T-helper 1 cell treated with Interleukin-12 subunit alpha and Interleukin-12 subunit beta and Interleukin-4 antibody, amounts not matched to agents 30 ng/mL and 1 ng/mL, for 36 hours (primary cell): ENCODE data around the gene KIAA1671. TPM values are rescaled to one million over a fixed set of nuclear protein-coding genes. Genes with fewer than 3 reads are reported as not detected.
"Not testable (repeated sequence)": the region's sequence is repeated elsewhere in the genome, so short reads cannot be mapped to it uniquely, and the experiment has no call there.

Source experiments
- intact Hi-C: fragments of 100-400 bp; cut with micrococcal nuclease; formaldehyde crosslinking; loops from one replicate; pipeline ENCODE4 v1.15.1; 2024
- total RNA-seq: library from RNA; stranded (reverse); gene quantifications from 2 replicates; pipeline ENCODE4 v1.2.3, GENCODE V29; 2022

KIAA1671 gene
- total RNA-seq, 1 donor from 2014 or later: 22.9 TPM

DNA sequence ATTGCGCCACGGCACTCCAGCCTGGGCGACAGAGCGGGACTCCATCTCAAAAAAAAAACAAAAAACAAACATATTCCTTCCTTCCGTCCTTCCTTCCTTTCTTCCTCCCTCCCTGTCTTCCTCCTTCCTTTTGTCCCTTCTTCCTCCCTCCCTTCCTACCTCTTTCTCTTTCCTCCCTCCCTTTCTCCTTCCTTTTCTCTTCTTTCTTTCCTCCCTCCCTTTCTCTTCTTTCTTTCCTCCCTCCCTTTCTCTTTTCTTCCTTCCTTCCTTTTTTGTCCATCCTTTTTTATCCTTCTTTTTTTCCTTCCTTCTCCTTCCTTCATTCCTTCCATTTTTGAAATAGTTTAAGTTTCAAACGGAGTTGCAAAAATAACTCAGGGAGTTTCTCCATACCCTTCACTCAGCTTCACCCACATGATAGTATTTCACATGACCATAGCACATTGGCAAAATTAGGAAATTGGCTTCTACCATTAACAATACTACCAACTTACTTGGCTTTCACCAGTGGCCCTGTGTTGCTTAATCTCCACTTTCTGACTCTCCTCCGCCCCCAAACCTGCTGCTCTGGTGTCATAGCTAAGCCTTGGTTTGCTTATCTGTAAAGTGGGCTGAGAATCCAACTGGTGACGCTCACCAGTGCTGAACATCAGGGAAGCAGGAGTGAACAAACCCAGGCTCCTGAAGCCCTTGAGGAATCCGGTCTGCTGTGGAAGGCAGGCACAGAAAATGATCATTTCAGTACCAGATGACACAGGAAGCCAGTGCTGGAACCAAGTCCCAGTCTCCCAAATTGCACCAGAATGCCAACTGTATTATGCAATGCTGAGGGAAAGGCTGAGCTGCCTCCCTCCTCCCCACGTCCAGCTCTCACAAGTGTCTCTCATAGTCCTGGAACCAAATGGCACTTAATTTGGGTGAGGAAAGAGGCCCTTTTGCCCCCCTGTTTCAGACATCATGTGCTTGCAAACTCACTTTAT lies 229.9 kb downstream of the KIAA1671 start:
- intact Hi-C loops: no loop called here

DNA sequence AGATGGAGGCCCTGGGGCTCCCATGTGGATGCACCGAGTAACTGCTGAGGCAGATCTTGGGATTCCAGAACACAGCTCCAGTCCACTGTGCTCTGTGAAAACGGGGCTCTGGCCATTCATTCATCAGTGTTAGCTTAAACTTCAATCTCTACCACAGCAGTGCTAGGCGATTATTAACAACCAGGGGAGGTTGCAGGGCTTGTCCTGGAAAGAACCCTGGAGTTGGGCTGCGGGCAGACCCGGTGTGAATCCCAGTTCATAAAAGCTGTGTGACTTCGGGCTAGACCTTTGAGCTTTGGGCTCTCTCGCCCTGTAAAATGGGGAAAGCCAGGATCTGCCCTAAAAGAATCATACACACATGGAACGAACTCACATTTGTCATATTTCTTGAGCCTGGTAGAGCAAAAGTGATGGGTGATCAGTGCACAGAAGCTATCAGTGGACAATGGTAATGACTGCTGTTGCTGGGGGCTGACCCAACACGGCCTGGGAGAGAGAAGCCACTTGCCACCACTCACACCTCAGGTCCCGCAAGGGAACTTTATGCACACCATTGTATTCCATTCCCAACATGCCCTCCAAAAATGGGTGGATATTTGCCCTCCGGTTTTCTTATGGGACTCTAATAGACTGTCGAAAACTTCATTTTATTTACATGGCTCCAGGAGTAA lies 231.6 kb downstream of the KIAA1671 start:
- intact Hi-C loops: no loop called here

DNA sequence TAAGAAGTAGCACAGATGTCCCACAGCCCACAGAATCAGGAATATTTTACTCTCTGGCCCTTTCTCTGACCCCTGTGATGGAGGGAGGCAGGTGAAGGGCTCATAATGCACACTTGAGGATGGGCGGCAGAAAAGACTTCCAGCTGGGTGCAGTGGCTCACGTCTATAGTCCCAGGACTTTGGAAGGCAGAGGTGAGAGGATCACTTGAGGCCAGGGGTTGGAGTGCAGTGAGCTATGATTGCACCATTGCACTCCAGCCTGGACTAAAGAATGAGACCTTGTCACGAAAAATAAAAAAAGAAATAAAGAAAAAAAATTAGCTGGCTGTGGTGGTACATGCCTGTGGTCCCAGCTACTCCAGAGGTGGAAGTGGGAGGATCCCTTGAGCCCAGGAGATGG lies 233.6 kb downstream of the KIAA1671 start:
- intact Hi-C loops: no loop called here

- intact Hi-C loops: no loop called here
Measured at GRCh38 chr22:25187469-25187868, 235.0 kb downstream of the KIAA1671 start.

GRCh38 chr22:25192406-25192805 lies 239.9 kb downstream of the KIAA1671 start:
- intact Hi-C loops: no loop called here

DNA sequence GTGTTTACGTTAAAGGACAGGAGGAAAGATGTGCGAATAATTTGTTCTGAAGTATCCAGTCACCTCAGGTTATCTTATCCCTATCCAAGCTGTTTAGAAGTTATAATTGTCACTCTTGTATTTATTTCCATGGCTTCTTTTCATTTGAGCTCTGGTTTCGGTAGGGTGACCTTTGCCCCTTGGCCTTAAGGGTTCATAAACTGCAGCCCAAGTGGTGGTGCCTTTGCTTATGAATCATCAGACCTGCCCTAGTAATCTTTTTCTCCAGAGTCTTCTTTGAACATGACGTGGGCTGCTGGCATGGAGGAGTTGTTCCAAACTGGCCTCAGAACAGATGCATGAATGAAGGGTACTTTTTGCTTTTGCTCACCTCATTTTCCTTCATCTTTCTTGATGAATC lies 240.6 kb downstream of the KIAA1671 start:
- intact Hi-C loops: no loop called here

GRCh38 chr22:25193548-25193947 lies 241.0 kb downstream of the KIAA1671 start:
- intact Hi-C loops: no loop called here

DNA sequence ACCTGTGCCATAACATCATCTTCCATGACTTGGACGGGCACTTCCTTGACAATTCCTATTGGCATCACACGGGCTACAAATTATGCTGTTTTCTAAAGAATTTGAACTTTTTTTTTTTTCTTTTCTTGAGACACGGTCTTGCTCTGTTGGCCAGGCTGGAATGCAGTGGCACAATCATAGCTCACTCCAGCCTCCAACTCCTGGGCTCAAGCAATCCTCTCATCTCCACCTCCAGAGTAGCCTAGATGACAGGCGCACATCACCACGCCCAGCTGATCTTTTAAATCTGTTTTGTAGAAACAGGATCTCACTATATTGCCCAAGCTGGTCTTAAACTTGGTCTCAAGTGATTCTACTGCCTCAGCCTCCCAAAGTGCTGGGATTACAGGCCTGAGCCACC lies 243.8 kb downstream of the KIAA1671 start:
- intact Hi-C loops: no loop called here

DNA sequence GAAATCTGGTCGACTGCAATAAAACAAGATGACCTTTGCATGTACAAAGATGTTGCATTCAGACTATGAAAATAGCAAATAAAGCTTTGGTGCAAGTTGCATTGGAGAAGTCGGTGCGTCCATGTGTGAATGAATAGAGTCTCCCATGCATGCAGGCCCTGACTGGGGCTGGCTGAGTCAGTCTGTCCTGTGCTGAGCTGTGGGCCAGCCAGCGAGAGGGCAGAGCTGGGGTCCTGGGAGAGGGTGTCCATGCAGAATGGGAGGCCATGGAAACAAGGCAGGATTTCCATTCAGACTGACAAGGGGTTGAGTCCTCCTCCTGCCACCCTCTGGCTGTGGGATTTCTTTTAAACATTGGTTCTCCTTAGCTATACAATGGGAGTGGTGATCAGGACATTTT lies 244.8 kb downstream of the KIAA1671 start:
- intact Hi-C loops: no loop called here

GRCh38 chr22:25199731-25200520 lies 247.4 kb downstream of the KIAA1671 start, which contains the start of gene CRYBB3:
Gene CRYBB3, plus strand, starts transcription at chr22:25199858. Its CDS starts 1,539 bp downstream, at chr22:25201397.
- intact Hi-C loops: no loop called here

DNA sequence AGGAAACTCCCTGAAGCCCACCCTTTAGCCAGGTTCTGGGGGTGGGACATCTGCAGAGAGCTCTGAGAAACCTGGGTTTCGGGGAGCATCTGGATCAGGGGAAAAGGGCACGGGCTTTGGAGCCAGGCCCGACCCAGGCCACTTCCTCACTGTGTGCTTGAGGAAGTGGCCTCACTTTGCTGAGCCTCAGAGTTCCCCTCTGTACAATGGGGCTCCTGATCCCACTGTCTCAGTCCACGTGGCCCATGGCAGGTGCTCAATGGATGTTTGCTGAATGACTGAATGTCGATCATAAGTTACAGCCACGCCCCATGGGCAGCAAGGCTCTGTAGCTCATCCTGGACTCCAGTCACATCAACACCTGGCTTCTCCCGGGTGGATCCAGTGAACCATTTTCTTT lies 248.5 kb downstream of the KIAA1671 start:
- intact Hi-C loops: no loop called here

GRCh38 chr22:25201557-25202273 lies 249.2 kb downstream of the KIAA1671 start:
- intact Hi-C loops: loop anchor here (1.0 kb wide), 2 partner anchors 120 to 132 kb away; no protein-coding TSS in a partner anchor

DNA sequence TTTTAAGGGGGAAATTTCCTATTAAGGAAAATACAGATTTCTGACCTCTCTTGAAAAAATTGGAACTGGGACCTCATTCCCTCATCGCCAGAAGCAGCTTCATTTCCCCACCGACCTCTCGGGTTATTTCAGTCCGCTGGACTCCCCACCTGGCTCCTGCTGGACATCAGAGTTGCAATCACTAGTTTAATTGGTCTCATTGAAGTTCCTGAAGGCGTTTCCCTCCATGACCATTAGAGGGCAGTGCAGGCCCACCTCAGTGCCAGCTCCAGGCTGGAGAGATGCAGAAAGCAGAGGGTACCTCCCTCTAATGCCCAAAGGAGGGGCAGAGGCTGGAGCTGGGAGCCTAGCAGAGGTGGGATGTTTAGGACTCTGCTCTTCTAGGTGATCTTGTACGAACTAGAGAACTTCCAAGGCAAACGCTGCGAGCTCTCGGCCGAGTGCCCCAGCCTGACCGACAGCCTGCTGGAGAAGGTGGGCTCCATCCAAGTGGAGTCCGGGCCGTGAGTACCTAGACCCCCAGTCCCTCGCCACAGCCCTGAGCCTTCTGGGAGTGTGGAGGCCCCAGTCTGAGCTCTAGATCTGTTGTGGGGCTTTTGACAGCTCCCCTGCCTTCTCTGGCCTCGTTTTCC lies 249.9 kb downstream of the KIAA1671 start:
- intact Hi-C loops: loop anchor here (1.0 kb wide), 2 partner anchors 121 to 131 kb away; no protein-coding TSS in a partner anchor

- intact Hi-C loops: no loop called here
Measured at GRCh38 chr22:25203082-25203481, 250.6 kb downstream of the KIAA1671 start.

DNA sequence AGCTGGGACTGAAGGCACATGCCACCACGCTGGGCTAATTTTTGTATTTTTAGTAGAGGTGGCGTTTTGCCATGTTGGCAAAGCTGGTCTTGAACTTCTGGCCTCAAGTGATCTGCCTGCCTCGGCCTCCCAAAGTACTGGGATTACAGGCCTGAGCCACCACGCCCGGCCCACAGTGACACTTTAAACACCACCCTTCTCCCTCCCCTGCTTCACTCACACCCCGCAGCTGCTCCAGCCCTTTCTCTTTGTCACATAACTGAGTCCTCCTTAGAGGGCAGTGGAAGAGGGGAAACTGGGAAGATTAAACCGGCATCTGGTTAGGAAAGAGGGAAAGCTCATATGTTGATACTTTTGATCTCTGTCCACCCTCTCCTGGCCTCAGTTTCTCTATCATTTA lies 252.0 kb downstream of the KIAA1671 start:
- intact Hi-C loops: not testable (repeated sequence)

- intact Hi-C loops: no loop called here
Measured at GRCh38 chr22:25205847-25206246, 253.3 kb downstream of the KIAA1671 start.

DNA sequence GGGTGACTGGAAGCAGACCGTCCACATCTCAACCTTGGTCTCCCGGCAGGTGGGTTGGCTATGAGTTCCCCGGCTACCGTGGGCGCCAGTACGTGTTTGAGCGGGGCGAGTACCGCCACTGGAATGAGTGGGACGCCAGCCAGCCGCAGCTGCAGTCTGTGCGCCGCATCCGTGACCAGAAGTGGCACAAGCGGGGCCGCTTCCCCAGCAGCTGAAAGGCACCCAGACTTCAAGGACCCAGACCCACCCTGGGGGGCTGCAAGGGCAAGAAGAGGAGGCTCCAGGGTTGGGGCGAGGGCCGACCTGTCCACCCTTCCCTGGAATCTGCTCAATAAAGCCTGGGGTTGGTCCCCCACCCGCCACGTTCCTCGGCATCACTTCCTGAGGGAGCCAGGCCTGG lies 254.5 kb downstream of the KIAA1671 start:
- intact Hi-C loops: no loop called here

GRCh38 chr22:25207553-25208157 lies 255.1 kb downstream of the KIAA1671 start:
- intact Hi-C loops: no loop called here

DNA sequence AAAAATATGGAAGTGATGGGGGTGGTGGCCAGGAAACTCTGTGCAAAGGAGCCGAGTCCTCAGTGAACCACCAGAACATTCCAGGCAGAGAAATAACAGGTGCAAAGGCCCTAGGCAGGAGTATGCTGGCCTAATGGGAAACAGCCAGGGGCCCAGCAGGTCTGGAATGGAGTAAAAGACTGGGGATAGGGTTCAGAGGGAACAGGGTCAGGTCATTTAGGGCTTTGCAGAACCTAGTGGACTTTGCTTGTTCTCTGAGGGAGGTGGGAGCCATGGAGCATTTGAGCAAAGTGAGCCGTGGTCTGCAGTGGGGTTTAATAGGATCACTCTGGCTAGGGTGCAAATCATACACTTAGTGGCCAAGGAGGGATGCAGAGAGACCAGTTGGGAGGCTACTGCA lies 255.8 kb downstream of the KIAA1671 start:
- intact Hi-C loops: no loop called here
